IPS-11a (cell line): ENCODE data around the gene ATP6V1F.

Experiments
- H3K4me3 ChIP-seq: one replicate; pipeline ENCODE4 v1.5.1; 2013; ENCODE audit warnings: low read depth, low read length, control low read depth

The ATP6V1F gene

DNA sequence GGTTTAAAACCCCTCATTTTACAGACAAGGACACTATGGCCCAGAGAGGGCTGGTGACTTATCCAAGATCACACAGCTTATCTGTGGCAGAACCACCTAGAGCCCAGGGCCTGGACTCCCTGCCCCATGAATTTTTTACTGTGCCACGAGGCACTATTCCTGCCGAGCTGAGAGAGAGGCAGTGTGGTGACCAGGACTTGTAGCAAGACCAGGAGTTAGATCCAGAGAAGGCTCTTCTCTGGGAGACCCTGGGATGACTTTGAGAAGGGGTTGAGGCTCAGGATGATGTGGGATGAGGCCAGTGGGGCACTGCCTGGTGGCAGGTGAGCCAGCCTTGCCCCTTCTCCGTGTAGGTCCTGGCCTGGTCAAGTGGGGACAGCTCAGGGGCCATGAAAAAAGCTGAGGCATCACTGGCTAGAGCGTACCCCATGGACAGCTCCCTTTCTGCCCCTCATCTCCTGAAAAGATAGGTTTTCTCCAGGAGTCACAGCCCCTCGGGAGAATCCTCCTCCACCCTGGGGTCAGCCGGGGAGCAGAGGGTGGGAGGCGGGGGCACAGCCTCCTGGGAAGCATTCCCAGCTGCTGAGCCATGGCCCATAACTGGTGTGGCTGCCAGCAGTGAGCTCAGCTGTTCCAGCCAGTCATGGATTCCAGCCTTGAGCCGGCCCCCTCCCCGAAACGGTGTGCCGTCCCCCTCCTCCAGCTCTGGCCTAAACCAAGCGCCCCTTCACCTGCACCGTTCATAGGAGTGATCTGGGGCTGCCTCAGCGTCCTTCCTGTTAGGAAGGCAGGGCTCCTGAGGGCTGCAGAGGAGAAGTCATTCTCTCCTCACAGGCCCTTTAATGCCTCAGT lies 26.6 kb upstream of the ATP6V1F start:
- no peak overlapping the region for H3K4me3 ChIP-seq

DNA sequence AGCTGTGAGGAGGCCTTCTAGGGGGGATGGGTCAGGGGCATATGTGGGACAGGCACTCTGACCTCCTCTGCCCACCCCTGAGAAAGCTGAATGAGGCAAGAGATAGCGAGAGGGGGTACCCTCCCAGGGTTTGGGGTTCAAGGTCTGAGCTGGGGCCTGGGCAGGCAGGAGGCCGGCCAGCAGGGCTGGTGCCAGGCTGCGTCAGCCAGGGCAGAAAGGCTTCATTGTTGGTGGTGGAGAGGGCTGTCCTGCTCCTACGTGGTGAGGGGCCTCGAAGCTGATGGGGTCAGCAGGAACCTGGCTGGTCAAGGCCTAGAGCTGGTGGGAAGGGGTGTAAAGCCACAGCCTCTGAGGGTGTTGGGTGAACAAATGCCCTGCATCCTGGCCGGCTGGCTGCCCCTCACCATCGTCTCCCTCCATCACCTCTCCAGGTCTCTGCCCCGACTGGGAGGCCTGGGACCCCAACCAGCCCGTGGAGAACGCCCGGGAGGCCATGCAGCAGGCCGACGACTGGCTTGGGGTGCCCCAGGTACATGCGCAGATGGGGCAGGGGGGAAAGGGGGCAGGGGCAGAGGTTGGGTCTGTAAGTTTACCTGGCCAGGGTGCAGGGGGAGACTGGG lies 25.8 kb upstream of the ATP6V1F start:
- no peak overlapping the region for H3K4me3 ChIP-seq

DNA sequence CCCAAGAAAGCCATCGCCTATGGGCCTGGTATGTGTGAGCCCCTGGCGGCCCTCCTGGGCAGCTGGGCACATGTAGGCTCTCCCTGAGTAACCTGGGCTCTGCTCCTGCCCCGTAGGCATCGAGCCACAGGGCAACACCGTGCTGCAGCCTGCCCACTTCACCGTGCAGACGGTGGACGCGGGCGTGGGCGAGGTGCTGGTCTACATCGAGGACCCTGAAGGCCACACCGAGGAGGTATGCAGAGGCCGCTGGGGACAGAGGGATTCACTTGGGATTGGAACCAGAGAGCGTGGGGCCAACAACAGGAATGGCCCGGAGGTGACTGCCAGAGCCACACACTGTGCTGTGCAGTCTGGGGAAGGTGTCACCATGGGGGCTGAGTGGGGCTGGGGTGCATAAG lies 25.1 kb upstream of the ATP6V1F start:
- H3K4me3 ChIP-seq: no peak overlapping the region

DNA sequence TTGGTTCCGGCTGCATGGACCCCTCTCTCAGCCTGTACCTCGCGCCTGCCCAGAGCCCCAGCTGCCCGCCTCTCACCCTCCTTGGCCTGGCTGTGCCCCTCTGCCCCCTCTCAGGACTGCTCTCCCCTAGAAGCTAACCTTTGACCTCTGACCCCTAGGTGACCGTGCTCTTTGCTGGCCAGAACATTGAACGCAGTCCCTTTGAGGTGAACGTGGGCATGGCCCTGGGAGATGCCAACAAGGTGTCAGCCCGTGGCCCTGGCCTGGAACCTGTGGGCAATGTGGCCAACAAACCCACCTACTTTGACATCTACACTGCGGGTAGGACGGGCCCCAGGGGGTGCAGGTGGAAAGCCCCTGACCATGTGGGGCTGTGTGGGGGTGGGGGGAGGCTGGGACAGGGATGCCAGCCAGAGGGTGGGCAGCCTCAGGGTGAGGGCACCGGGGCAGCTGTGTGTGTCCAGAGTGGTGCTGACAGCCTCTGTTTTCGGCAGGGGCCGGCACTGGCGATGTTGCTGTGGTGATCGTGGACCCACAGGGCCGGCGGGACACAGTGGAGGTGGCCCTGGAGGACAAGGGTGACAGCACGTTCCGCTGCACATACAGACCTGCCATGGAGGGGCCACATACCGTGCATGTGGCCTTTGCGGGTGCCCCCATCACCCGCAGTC lies 24.4 kb upstream of the ATP6V1F start:
- no peak overlapping the region for H3K4me3 ChIP-seq

DNA sequence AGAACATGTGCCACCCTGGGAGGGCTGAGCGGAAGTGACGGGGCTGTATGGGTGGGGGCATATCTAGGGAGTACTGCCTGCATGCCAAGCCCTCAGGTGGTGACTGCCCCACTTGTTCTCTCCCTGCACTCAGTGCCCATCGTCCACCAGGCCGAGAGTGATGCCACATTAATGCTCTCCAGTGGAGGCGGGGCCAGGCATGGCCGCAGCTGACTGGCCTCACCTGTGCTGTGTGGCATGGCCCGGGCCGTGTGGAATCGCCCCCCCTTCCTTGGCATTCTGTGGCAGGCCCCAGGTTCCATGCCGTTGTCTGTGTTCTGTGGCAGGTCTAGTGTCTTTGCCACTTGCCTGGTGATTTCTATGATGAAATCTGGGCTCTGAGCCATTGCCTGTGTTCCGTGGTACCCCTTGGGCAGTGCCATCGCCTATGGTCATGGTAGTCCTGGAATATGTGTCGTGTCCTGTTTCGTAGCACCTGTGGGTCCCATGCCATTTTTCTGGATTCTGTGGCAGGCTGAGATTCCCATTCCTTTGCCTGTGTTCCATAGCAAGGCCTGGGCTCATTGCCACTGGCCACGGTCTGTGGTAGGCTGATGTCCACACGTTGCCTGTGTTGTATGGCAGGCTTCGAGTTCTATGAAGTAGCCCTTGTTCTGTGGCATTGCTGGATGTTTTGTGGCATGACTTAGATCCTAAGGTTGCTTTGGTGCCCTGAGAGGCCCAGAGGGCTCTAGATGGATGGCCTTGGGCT lies 23.5 kb upstream of the ATP6V1F start:
- H3K4me3 ChIP-seq: no peak overlapping the region

DNA sequence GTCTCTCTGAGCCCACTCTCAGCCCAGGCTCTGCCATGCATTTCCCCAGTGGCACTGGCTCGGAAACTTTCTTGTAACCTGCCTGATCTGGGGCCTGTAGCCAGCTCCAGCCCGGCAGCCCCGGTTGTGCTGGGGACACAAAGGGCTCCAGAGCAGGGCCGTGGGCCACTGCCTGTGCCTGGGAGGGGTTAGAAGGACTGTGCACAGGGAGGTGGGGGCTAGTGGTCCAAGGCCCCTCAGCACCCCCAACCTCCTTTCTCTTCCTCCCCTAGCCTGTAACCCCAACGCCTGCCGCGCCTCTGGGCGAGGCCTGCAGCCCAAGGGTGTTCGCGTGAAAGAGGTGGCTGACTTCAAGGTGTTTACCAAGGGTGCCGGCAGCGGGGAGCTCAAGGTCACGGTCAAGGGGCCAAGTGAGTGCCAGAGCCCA lies 22.9 kb upstream of the ATP6V1F start:
- no peak overlapping the region for H3K4me3 ChIP-seq

DNA sequence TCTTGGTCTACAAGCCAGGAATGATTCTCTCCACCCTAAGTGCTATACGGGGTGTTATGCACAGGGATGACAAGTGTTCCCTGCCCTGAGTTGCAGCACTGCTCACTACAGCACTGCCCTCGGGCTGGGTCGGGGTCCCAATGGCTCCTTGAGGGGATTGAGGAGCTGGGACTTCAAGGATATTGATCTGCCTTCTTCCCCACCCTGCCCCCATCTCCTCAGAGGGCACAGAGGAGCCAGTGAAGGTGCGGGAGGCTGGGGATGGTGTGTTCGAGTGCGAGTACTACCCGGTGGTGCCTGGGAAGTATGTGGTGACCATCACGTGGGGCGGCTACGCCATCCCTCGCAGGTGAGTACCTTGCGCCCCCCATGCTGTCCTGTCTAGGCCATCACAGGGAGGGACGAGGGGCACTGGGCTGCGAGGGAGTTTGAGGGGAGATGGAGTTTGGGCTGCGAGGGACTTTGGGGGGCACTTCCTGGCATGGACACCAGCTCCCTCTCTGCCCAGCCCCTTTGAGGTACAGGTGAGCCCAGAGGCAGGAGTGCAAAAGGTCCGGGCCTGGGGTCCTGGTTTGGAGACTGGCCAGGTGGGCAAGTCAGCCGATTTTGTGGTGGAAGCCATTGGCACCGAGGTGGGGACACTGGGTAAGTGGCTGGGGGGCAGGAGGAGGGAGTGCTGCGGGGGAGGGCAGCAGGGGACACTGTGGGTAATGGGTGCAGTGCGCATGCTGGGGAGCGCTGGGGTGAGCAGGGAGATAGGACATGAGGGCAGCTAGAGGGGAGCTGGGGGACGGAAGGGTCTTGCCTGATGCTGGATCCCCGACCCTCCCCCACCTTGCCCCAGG lies 22.1 kb upstream of the ATP6V1F start:
- H3K4me3 ChIP-seq: no peak overlapping the region

DNA sequence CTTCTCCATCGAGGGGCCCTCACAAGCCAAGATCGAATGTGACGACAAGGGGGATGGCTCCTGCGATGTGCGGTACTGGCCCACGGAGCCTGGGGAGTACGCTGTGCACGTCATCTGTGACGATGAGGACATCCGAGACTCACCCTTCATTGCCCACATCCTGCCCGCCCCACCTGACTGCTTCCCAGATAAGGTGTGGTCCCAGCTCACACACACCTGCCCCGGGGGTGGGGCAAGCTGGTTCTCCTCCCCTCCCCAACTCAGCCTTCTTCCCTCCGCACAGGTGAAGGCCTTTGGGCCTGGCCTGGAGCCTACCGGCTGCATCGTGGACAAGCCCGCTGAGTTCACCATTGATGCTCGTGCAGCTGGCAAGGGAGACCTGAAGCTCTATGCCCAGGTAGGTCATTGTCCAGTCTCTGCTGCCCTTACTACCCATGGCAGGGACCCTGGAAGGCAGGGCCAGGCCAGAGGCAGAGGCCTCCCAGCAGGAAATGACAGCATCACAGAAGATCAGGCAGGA lies 21.4 kb upstream of the ATP6V1F start:
- no peak overlapping the region for H3K4me3 ChIP-seq

DNA sequence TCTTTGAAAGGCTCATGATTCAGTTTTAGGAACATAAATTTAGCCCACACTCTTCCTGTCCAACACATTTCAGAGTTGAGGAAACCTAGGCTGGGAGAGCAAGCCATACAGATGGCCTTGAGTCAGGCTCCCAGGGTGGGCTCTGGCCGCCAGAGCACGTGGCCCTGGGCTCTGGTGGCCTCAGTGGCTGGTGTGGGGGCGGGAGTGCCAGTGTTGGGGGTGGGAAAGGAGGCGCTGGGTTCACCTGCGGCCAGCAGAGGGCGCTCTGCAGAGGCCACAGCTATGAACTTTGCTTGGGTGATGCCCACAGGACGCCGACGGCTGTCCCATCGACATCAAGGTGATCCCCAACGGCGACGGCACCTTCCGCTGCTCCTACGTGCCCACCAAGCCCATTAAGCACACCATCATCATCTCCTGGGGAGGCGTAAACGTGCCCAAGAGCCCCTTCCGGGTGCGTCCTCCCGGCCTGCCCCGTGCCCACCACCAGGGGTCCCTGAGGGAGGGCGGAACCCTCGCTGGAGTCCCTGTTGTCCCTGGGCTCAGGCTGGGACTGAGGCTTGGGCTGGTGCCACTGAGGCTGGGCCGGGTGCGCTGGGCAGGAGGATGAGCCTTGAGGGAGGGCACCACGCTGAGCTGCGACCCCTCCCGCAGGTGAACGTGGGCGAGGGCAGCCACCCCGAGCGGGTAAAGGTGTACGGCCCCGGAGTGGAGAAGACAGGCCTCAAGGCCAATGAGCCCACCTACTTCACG lies 20.6 kb upstream of the ATP6V1F start:
- no peak overlapping the region for H3K4me3 ChIP-seq

DNA sequence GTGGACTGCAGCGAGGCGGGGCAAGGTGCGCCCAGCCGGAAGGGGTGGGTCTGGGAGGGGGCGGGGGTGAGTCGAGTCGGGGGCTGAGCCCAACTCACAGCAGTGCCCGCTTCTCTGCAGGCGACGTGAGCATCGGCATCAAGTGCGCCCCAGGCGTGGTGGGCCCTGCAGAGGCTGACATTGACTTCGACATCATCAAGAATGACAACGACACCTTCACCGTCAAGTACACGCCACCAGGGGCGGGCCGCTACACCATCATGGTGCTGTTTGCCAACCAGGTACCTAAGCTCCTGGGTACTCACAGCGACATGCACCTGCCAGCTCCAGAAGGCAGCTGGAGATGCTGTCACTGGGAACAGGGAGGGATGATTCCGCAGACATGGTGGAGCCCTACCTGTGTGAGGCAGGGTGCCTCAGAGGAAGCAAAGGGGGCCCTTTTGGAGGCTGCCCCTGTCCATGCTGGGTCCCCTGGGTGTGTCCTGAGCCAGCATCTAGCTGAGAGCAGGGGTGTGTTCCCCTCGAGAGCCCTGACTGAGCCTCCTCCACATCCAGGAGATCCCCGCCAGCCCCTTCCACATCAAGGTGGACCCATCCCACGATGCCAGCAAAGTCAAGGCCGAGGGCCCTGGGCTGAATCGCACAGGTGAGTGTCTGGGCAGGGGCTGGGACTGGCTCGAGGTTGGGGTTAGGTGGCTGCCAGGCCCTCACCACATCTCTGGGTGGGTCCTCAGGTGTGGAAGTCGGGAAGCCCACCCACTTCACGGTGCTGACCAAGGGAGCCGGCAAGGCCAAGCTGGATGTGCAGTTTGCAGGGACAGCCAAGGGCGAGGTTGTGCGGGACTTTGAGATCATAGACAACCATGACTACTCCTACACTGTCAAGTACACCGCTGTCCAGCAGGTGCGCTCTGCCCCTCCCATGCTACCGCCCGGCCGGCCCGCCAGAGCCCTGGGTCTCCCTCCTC lies 19.7 kb upstream of the ATP6V1F start:
- H3K4me3 ChIP-seq: no peak overlapping the region

DNA sequence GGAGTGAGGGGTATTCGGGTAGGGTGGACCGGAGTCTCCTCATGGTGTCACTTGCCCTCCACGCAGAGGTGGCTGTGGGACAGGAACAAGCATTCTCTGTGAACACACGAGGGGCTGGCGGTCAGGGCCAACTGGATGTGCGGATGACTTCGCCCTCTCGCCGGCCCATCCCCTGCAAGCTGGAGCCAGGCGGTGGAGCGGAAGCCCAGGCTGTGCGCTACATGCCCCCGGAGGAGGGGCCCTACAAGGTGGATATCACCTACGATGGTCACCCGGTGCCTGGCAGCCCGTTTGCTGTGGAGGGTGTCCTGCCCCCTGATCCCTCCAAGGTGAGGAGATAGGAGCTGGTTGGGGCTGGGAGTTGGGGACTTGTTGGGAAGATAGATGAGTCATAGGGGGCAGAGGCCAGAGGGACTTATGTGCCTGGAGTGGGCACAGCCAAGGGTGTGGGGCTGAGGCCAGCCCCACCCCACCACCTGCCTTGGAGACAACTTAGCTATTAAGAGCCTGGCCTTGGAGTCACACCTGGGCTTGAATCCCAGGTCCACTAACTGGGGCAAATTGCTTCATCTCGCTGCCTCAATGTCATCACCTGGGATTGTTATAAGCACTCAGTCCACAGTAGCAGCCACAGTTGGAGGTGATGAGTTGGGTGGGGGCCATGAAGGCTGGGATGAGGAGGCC lies 18.6 kb upstream of the ATP6V1F start:
- H3K4me3 ChIP-seq: no peak overlapping the region

DNA sequence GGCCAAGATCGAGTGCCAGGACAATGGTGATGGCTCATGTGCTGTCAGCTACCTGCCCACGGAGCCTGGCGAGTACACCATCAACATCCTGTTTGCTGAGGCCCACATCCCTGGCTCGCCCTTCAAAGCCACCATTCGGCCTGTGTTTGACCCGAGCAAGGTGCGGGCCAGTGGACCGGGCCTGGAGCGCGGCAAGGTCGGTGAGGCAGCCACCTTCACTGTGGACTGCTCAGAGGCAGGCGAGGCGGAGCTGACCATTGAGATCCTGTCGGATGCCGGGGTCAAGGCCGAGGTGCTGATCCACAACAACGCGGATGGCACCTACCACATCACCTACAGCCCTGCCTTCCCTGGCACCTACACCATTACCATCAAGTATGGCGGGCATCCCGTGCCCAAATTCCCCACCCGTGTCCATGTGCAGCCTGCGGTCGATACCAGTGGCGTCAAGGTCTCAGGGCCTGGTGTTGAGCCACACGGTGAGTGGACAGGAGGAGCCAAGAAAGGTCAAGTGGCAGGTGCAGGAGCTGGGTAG lies 17.8 kb upstream of the ATP6V1F start:
- H3K4me3 ChIP-seq: no peak overlapping the region

DNA sequence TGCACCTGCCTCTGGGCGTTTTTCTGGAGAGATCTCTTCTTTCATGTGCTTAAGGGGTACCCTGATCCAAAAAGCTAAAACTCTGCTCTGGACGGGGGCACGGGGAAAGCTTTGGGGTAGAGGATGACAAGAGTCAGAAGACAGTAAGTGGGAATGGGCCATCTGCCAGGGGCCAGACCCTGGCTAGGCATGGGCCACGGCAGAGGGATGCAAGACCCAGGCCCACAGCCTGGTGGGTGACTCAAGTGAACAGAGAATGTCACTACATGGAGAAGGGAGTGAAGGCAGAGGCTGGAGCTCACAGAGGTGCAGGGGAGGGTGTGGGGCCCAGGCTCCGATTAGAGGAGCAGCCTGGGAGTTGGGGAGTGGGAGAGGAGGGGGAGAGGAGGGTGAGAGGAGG lies 17.2 kb upstream of the ATP6V1F start:
- H3K4me3 ChIP-seq: no peak overlapping the region

DNA sequence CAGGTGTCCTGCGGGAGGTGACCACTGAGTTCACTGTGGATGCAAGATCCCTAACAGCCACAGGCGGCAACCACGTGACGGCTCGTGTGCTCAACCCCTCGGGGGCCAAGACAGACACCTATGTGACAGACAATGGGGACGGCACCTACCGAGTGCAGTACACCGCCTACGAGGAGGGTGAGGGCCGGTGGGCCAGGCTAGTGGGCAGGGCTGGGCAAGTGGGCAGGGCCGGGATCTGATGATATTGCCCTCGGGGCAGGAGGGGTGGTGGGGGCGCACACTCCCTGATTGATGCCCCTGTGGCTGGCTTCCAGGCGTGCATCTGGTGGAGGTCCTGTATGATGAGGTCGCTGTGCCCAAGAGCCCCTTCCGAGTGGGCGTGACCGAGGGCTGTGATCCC lies 16.7 kb upstream of the ATP6V1F start:
- no peak overlapping the region for H3K4me3 ChIP-seq

DNA sequence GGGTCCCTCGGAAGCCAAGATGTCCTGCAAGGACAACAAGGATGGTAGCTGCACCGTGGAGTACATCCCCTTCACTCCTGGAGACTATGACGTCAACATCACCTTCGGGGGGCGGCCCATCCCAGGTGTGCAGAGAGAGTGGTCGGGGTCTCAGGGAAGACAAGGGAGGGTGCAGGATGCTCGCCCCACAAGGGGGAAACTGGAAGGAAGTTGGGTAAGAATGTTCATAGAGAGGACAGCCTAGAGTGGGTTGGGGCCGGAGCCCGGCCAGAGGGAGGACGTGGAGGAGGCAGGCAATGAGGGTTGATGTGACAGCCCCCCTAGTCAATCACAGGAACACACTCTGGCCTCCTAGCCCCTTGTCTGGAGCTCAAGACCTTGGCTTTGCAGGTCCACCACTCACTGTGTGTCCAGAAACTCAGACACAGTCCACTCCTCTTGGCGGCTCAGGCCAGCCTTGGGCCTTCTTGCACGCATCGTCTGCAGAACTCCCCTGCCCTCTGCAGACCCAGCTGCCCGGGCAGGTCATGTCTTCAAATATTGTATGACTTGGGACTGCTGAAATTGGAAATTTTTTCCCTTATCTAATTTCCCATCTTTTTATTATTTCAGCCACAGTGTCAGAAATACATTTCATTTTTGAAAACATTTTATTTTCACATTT lies 15.7 kb upstream of the ATP6V1F start:
- H3K4me3 ChIP-seq: no peak overlapping the region

DNA sequence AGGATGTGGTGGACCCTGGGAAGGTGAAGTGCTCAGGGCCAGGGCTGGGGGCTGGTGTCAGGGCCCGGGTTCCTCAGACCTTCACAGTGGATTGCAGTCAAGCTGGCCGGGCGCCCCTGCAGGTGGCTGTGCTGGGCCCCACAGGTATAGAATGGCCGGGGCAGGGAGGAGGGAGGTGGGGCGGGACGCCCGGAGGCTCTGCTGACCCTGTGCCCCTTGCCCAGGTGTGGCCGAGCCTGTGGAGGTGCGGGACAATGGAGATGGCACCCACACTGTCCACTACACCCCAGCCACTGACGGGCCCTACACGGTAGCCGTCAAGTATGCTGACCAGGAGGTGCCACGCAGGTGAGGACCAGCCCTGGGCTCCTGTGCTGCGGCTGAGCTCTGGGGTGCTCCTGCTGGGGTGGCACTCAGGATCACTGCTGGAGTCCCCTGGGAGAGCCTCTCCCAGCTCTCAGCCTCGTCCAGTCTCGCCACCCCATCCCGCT lies 14.9 kb upstream of the ATP6V1F start:
- no peak overlapping the region for H3K4me3 ChIP-seq
